Endothelial cell (in vitro differentiated cells): ENCODE results near the gene THSD4. TPM values are rescaled to one million over a fixed set of nuclear protein-coding genes. Genes with fewer than 3 reads are reported as not detected.

ENCODE experiments used
- DNase-seq: peaks from one replicate; pipeline ENCODE4 v3.0.0; 2021; ENCODE audit warnings: low spot score
- H3K27ac Mint-ChIP-seq: one replicate; pipeline ENCODE4 v1.8.0; 2021; ENCODE audit warnings: mixed read lengths, inconsistent platforms; ENCODE audit not compliant: unreplicated experiment
- H3K27me3 Mint-ChIP-seq: one replicate; pipeline ENCODE4 v1.8.0; 2021; ENCODE audit warnings: mild to moderate bottlenecking, moderate library complexity, mixed read lengths, inconsistent platforms; ENCODE audit not compliant: unreplicated experiment
- H3K36me3 Mint-ChIP-seq: one replicate; pipeline ENCODE4 v1.8.0; 2021; ENCODE audit warnings: mild to moderate bottlenecking, low read depth, mixed read lengths, inconsistent platforms; ENCODE audit not compliant: unreplicated experiment
- H3K4me1 Mint-ChIP-seq: one replicate; pipeline ENCODE4 v1.8.0; 2021; ENCODE audit warnings: mild to moderate bottlenecking, mixed read lengths, inconsistent platforms; ENCODE audit not compliant: unreplicated experiment
- H3K4me3 Mint-ChIP-seq: one replicate; pipeline ENCODE4 v1.8.0; 2021; ENCODE audit warnings: mild to moderate bottlenecking, mixed read lengths, inconsistent platforms; ENCODE audit not compliant: unreplicated experiment
- H3K9me3 Mint-ChIP-seq: one replicate; pipeline ENCODE4 v1.8.0; 2021; ENCODE audit warnings: mixed read lengths, inconsistent platforms; ENCODE audit not compliant: unreplicated experiment
- CTCF ChIP-seq: fragments of 200-600 bp; sonication (generic); IDR thresholded peaks from one replicate; pipeline ENCODE4 v1.5.0; 2021; ENCODE audit warnings: antibody characterized with exemption; ENCODE audit not compliant: unreplicated experiment
- total RNA-seq: library from RNA; stranded (reverse); fragmentation: NEBNext Ultra II Directional; extraction: Animal tissue kit (Norgen Biotek cat#: 25700); gene quantifications from one replicate; pipeline ENCODE4 v1.2.1, GENCODE V29; 2021; ENCODE audit not compliant: unreplicated experiment

Gene THSD4
- total RNA-seq, 1 donor from 2014 or later, result 0.92 TPM

GRCh38 chr15:71105444-71105843 lies 9.8 kb upstream of the THSD4 start:
- no peak for DNase-seq
- H3K27ac Mint-ChIP-seq, result no peak overlapping the region
- no peaks in the 10 kb centered on the region for H3K36me3 Mint-ChIP-seq
- H3K9me3 Mint-ChIP-seq, result no peaks in the 10 kb centered on the region
- no peaks in the 10 kb centered on the region for H3K27me3 Mint-ChIP-seq
- no peak overlapping the region for H3K4me3 Mint-ChIP-seq
- no peaks in the 10 kb centered on the region for H3K4me1 Mint-ChIP-seq
- no peak for TF ChIP-seq CTCF

- H3K4me3 Mint-ChIP-seq, result no peak overlapping the region
- no peak for TF ChIP-seq CTCF
- H3K4me1 Mint-ChIP-seq, result peaks cover 5% of the 10 kb centered on the region
- no peak for DNase-seq
- H3K27ac Mint-ChIP-seq, result no peak overlapping the region
- no peaks in the 10 kb centered on the region for H3K9me3 Mint-ChIP-seq
- H3K36me3 Mint-ChIP-seq, result no peaks in the 10 kb centered on the region
- peaks cover 1% of the 10 kb centered on the region for H3K27me3 Mint-ChIP-seq
Measured at GRCh38 chr15:71106802-71107500, 8.3 kb upstream of the THSD4 start.

GRCh38 chr15:71107501-71107815 lies 7.8 kb upstream of the THSD4 start:
- H3K36me3 Mint-ChIP-seq, result no peaks in the 10 kb centered on the region
- H3K4me3 Mint-ChIP-seq, result no peak overlapping the region
- H3K27ac Mint-ChIP-seq, result no peak overlapping the region
- no peak for TF ChIP-seq CTCF
- H3K27me3 Mint-ChIP-seq, result peaks cover 1% of the 10 kb centered on the region
- peaks cover 5% of the 10 kb centered on the region for H3K4me1 Mint-ChIP-seq
- H3K9me3 Mint-ChIP-seq, result no peaks in the 10 kb centered on the region
- no peak for DNase-seq

GRCh38 chr15:71109130-71109529 lies 6.1 kb upstream of the THSD4 start:
- H3K9me3 Mint-ChIP-seq, result no peaks in the 10 kb centered on the region
- no peak for TF ChIP-seq CTCF
- peaks cover 8% of the 10 kb centered on the region for H3K4me1 Mint-ChIP-seq
- H3K27me3 Mint-ChIP-seq, result peaks cover 1% of the 10 kb centered on the region
- DNase-seq, result no peak
- no peak overlapping the region for H3K27ac Mint-ChIP-seq
- H3K4me3 Mint-ChIP-seq, result no peak overlapping the region
- no peaks in the 10 kb centered on the region for H3K36me3 Mint-ChIP-seq

GRCh38 chr15:71109905-71110304 lies 5.4 kb upstream of the THSD4 start:
- Mint-ChIP-seq H3K27ac (no peak overlapping the region), H3K4me1 (peaks cover 16% of the 10 kb centered on the region), H3K27me3 (peaks cover 4% of the 10 kb centered on the region), H3K36me3 (no peaks in the 10 kb centered on the region), H3K9me3 (no peaks in the 10 kb centered on the region), H3K4me3 (no peak overlapping the region)
- TF ChIP-seq CTCF, result no peak
- DNase-seq, result no peak
